Measurements from ENCODE around the gene RAD51B. TPM values are rescaled to one million over a fixed set of nuclear protein-coding genes. Genes with fewer than 3 reads are reported as not detected.

The RAD51B gene
- total RNA-seq, 1 experiment from 2014 or later, result 23.3 TPM

DNA sequence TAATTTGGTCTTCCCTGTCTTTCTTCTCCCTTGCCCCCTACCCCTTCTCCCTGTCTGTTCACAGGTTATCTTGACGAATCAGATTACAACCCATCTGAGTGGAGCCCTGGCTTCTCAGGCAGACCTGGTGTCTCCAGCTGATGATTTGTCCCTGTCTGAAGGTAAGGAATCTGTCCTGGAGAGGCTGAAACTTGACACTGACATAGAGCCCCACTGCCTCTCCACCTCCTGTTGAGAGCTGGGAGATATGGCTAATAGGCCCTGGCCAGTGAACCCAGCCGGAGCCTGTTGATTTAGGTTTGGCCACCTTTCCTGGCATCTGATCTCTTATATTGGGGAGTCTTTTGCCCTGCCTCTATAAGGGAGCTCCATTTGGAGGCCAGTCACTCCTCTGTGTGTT is 472.2 kb downstream of the RAD51B start:
- no peaks in the 10 kb centered on the region for H3K27me3 ChIP-seq (replicated peaks; ENCODE audit: insufficient read depth, low read depth, low read length, poor library complexity)
- peaks cover 13% of the 10 kb centered on the region for H3K4me1 ChIP-seq (ENCODE audit: insufficient read depth, low read length, poor library complexity, severe bottlenecking)
- H3K27ac ChIP-seq (ENCODE audit: low read depth, low read length, poor library complexity, severe bottlenecking), result no peak overlapping the region
- ChIA-PET POLR2A (ENCODE audit: low non-redundant PET) (interaction anchor here (0.6 kb wide), 1 partner anchor 29 kb away, joined by 5 read pairs; no protein-coding TSS in a partner anchor), CTCF (no interaction called here)
- no TSS peak for BruUV-seq (replicated peaks)
- intact Hi-C loops (cut with micrococcal nuclease; ENCODE audit: unreplicated experiment), result no loop called here
- no peaks in the 10 kb centered on the region for H3K9me3 ChIP-seq (ENCODE audit: low read depth, low read length, poor library complexity, severe bottlenecking)
- no peak overlapping the region for H3K4me3 ChIP-seq (ENCODE audit: low read depth, low read length, poor library complexity, severe bottlenecking)
- DNase-seq (ENCODE audit: low spot score), result no peak
- no peak for TF ChIP-seq EZH2 (IDR thresholded peaks at IDR 0.05; ENCODE audit: borderline replicate concordance, low read depth, low read length, poor library complexity, severe bottlenecking)
- TF ChIP-seq, protein P1, sequence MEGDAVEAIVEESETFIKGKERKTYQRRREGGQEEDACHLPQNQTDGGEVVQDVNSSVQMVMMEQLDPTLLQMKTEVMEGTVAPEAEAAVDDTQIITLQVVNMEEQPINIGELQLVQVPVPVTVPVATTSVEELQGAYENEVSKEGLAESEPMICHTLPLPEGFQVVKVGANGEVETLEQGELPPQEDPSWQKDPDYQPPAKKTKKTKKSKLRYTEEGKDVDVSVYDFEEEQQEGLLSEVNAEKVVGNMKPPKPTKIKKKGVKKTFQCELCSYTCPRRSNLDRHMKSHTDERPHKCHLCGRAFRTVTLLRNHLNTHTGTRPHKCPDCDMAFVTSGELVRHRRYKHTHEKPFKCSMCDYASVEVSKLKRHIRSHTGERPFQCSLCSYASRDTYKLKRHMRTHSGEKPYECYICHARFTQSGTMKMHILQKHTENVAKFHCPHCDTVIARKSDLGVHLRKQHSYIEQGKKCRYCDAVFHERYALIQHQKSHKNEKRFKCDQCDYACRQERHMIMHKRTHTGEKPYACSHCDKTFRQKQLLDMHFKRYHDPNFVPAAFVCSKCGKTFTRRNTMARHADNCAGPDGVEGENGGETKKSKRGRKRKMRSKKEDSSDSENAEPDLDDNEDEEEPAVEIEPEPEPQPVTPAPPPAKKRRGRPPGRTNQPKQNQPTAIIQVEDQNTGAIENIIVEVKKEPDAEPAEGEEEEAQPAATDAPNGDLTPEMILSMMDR (conservative IDR thresholded peaks at IDR 0.05; ENCODE audit: low read depth, low read length), result no peak
- no peaks in the 10 kb centered on the region for H3K36me3 ChIP-seq (ENCODE audit: insufficient read depth, low read length, poor library complexity, severe bottlenecking)

DNA sequence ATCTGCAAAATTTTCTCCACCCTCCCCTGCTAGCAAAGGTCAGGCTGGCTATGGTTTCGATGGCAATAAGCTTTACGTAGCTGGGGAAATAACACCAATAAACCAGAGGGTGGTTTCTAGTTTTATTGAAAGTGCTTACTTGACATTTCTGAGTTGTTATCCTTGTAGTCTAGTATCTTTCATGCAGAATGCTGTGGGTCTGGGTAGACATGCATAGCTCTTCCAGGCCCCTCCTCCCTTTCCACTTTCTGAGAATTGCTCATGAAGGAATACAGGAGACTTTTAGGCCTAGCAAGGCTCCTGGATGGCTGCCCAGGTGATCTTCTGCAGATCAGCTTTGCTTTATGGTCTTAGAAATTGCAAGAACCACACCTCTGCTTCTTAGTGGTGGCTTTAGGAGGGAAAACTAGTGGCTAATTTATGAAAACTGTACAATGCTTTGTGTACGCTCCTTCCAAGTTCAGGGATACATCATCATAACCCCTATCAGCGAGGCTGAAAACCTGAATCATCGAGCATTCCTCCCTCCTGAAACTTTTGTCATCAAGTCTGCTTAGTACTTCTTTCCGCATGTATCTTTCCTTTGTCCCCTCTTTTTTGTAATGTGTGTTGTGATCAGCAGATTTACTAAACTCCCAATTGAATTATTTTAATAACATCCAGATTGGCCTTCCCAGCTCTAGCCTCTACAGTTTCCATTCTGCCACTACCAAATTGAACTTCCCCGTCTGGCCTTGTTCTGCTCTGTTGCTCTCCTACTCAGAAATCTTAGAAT is 473.0 kb downstream of the RAD51B start:
- intact Hi-C loops (cut with micrococcal nuclease; ENCODE audit: unreplicated experiment), result no loop called here
- no peak for DNase-seq (ENCODE audit: low spot score)
- no peaks in the 10 kb centered on the region for H3K9me3 ChIP-seq (ENCODE audit: low read depth, low read length, poor library complexity, severe bottlenecking)
- H3K27me3 ChIP-seq (replicated peaks; ENCODE audit: insufficient read depth, low read depth, low read length, poor library complexity), result no peaks in the 10 kb centered on the region
- peaks cover 13% of the 10 kb centered on the region for H3K4me1 ChIP-seq (ENCODE audit: insufficient read depth, low read length, poor library complexity, severe bottlenecking)
- H3K27ac ChIP-seq (ENCODE audit: low read depth, low read length, poor library complexity, severe bottlenecking), result no peak overlapping the region
- no peaks in the 10 kb centered on the region for H3K36me3 ChIP-seq (ENCODE audit: insufficient read depth, low read length, poor library complexity, severe bottlenecking)
- TF ChIP-seq, protein P1 (conservative IDR thresholded peaks at IDR 0.05; ENCODE audit: low read depth, low read length), result no peak
- no peak for TF ChIP-seq EZH2 (IDR thresholded peaks at IDR 0.05; ENCODE audit: borderline replicate concordance, low read depth, low read length, poor library complexity, severe bottlenecking)
- BruUV-seq (replicated peaks), result no TSS peak
- POLR2A ChIA-PET (ENCODE audit: low non-redundant PET), result interaction anchor here (0.6 kb wide), 2 partner anchors 29 to 163 kb away, joined by 3 to 5 read pairs; no protein-coding TSS in a partner anchor
- CTCF ChIA-PET, result no interaction called here
- no peak overlapping the region for H3K4me3 ChIP-seq (ENCODE audit: low read depth, low read length, poor library complexity, severe bottlenecking)

DNA sequence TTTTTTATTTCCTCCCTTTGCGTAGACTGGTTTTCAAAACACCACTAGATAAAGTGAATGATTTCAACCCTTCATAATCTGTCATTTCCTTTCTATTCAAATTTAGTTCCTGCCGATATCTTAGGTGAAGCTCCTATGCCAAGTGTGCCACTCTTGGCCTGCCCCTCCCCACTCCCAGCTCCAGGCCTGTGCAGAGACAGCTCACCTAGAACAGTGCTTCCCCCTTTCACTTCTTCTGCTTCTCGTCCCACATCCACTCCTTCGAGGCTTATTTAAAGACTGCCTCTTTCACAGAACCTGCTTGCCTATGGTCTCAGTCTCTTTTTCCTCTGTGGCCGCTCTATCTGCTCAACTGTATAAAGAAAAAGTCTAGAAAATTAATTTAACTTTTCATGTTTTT is 473.8 kb downstream of the RAD51B start:
- no peak overlapping the region for H3K27ac ChIP-seq (ENCODE audit: low read depth, low read length, poor library complexity, severe bottlenecking)
- ChIA-PET CTCF (no interaction called here), POLR2A (ENCODE audit: low non-redundant PET) (interaction anchor here (0.6 kb wide), 1 partner anchor 163 kb away, joined by 3 read pairs; no protein-coding TSS in a partner anchor)
- H3K9me3 ChIP-seq (ENCODE audit: low read depth, low read length, poor library complexity, severe bottlenecking), result no peaks in the 10 kb centered on the region
- intact Hi-C loops (cut with micrococcal nuclease; ENCODE audit: unreplicated experiment), result no loop called here
- DNase-seq (ENCODE audit: low spot score), result no peak
- H3K36me3 ChIP-seq (ENCODE audit: insufficient read depth, low read length, poor library complexity, severe bottlenecking), result no peaks in the 10 kb centered on the region
- peaks cover 16% of the 10 kb centered on the region for H3K4me1 ChIP-seq (ENCODE audit: insufficient read depth, low read length, poor library complexity, severe bottlenecking)
- no peak for TF ChIP-seq EZH2 (IDR thresholded peaks at IDR 0.05; ENCODE audit: borderline replicate concordance, low read depth, low read length, poor library complexity, severe bottlenecking)
- TF ChIP-seq, protein P1 (conservative IDR thresholded peaks at IDR 0.05; ENCODE audit: low read depth, low read length), result no peak
- no TSS peak for BruUV-seq (replicated peaks)
- no peaks in the 10 kb centered on the region for H3K27me3 ChIP-seq (replicated peaks; ENCODE audit: insufficient read depth, low read depth, low read length, poor library complexity)
- no peak overlapping the region for H3K4me3 ChIP-seq (ENCODE audit: low read depth, low read length, poor library complexity, severe bottlenecking)

Measured in A673 (cell line).